GM21367 (cell line): Measurements from ENCODE around the gene NCAPG2.
"Not testable (repeated sequence)": the region's sequence is repeated elsewhere in the genome, so short reads cannot be mapped to it uniquely, and the experiment has no call there.

Experiments used
- ATAC-seq: cut with Tn5 transposase; IDR thresholded peaks from one replicate; pipeline ENCODE4 v1.9.1; 2021; ENCODE audit not compliant: unreplicated experiment

Gene NCAPG2

GRCh38 chr7:158682456-158682855, 22.1 kb downstream of the NCAPG2 start:
- ATAC-seq: no peak

- no peak for ATAC-seq
These were observed 23.9 kb downstream of the NCAPG2 start for GRCh38 chr7:158680754-158681153.

- no peak for ATAC-seq
These were observed 27.7 kb downstream of the NCAPG2 start for GRCh38 chr7:158676906-158677305.

GRCh38 chr7:158676171-158676840, 28.3 kb downstream of the NCAPG2 start:
- no peak for ATAC-seq

GRCh38 chr7:158672975-158673374, 31.6 kb downstream of the NCAPG2 start:
- no peak for ATAC-seq

- ATAC-seq: not testable (repeated sequence)
These were observed 36.5 kb downstream of the NCAPG2 start for GRCh38 chr7:158668086-158668485.

GRCh38 chr7:158666966-158667678, 37.5 kb downstream of the NCAPG2 start:
- ATAC-seq: not testable (repeated sequence)

- ATAC-seq: no peak
These were observed 38.2 kb downstream of the NCAPG2 start for GRCh38 chr7:158666401-158666800.

GRCh38 chr7:158664406-158664805, 40.2 kb downstream of the NCAPG2 start:
- no peak for ATAC-seq

- ATAC-seq: no peak
These were observed 41.2 kb downstream of the NCAPG2 start for GRCh38 chr7:158663428-158663741.

GRCh38 chr7:158662610-158663427, 41.8 kb downstream of the NCAPG2 start:
- no peak for ATAC-seq

- no peak for ATAC-seq
These were observed 46.1 kb downstream of the NCAPG2 start for GRCh38 chr7:158658475-158658874.

GRCh38 chr7:158657189-158657746, 47.3 kb downstream of the NCAPG2 start:
- ATAC-seq: peak; percentile 46

- ATAC-seq: peak; percentile 95
These were observed 48.6 kb downstream of the NCAPG2 start for GRCh38 chr7:158655931-158656441.

- ATAC-seq: no peak
These were observed 49.1 kb downstream of the NCAPG2 start for GRCh38 chr7:158655507-158655906.

GRCh38 chr7:158651968-158652565, 52.5 kb downstream of the NCAPG2 start:
- ATAC-seq: no peak

- no peak for ATAC-seq
These were observed 53.8 kb downstream of the NCAPG2 start for GRCh38 chr7:158650821-158651225.

- no peak for ATAC-seq
These were observed 55.3 kb downstream of the NCAPG2 start for GRCh38 chr7:158649279-158649678.

GRCh38 chr7:158648787-158649186, 55.8 kb downstream of the NCAPG2 start:
- ATAC-seq: no peak

GRCh38 chr7:158648168-158648567, 56.4 kb downstream of the NCAPG2 start:
- no peak for ATAC-seq

GRCh38 chr7:158647475-158647792, 57.2 kb downstream of the NCAPG2 start:
- no peak for ATAC-seq
